Glutamatergic neuron (in vitro differentiated cells): Measurements from ENCODE around the gene PP2D1. TPM values are rescaled to one million over a fixed set of nuclear protein-coding genes. Genes with fewer than 3 reads are reported as not detected.

ENCODE experiments used
- DNase-seq: peaks from one replicate; pipeline ENCODE4 v3.0.0; 2022
- H3K27ac Mint-ChIP-seq: one replicate; pipeline ENCODE4 v1.8.0; 2020; ENCODE audit warnings: mild to moderate bottlenecking, mixed read lengths, inconsistent platforms; ENCODE audit not compliant: unreplicated experiment
- H3K27me3 Mint-ChIP-seq: one replicate; pipeline ENCODE4 v1.8.0; 2020; ENCODE audit warnings: mild to moderate bottlenecking, moderate library complexity, mixed read lengths, inconsistent platforms; ENCODE audit not compliant: unreplicated experiment
- H3K36me3 Mint-ChIP-seq: one replicate; pipeline ENCODE4 v1.8.0; 2020; ENCODE audit warnings: mild to moderate bottlenecking, mixed read lengths, inconsistent platforms; ENCODE audit not compliant: unreplicated experiment
- H3K4me1 Mint-ChIP-seq: one replicate; pipeline ENCODE4 v1.8.0; 2020; ENCODE audit warnings: mild to moderate bottlenecking, low read depth, mixed read lengths, inconsistent platforms; ENCODE audit not compliant: unreplicated experiment
- H3K4me3 Mint-ChIP-seq: one replicate; pipeline ENCODE4 v1.8.0; 2020; ENCODE audit warnings: mild to moderate bottlenecking, mixed read lengths, inconsistent platforms; ENCODE audit not compliant: unreplicated experiment
- H3K9me3 Mint-ChIP-seq: one replicate; pipeline ENCODE4 v1.8.0; 2020; ENCODE audit warnings: mild to moderate bottlenecking, moderate library complexity, mixed read lengths, inconsistent platforms; ENCODE audit not compliant: unreplicated experiment
- CTCF ChIP-seq: fragments of 200-600 bp; sonication (generic); IDR thresholded peaks from one replicate; pipeline ENCODE4 v1.5.0; 2021; ENCODE audit not compliant: partially characterized antibody, unreplicated experiment
- long read RNA-seq: library from polyadenylated mRNA; unstranded; transcript quantifications from one replicate; pipeline ENCODE4 v2.0.0, GENCODE V29; 2020; ENCODE audit not compliant: unreplicated experiment
- total RNA-seq: library from RNA; stranded (reverse); fragmentation: NEBNext Ultra II Directional; extraction: Animal tissue kit (Norgen Biotek cat#: 25700); gene quantifications from one replicate; pipeline ENCODE4 v1.2.1, GENCODE V29; 2021; ENCODE audit not compliant: unreplicated experiment

Gene PP2D1
- not detected for total RNA-seq
- long read RNA-seq = 0 reads

- Mint-ChIP-seq H3K36me3 (no peaks in the 10 kb centered on the region), H3K9me3 (no peaks in the 10 kb centered on the region), H3K4me1 (no peaks in the 10 kb centered on the region), H3K4me3 (no peak within 1 kb of the TSS), H3K27me3 (no peaks in the 10 kb centered on the region), H3K27ac (no peak within 1 kb of the TSS)
- no peak for TF ChIP-seq CTCF
- DNase-seq = no peak
Measured at GRCh38 chr3:20012164-20012563, at the start of gene PP2D1. PP2D1 (minus strand) TSS chr3:20012264; CDS start chr3:20012072, 192 bp downstream.

- Mint-ChIP-seq H3K36me3 (no peaks in the 10 kb centered on the region), H3K4me1 (peaks cover 11% of the 10 kb centered on the region), H3K27me3 (no peaks in the 10 kb centered on the region), H3K4me3 (no peak overlapping the region), H3K9me3 (peaks cover 1% of the 10 kb centered on the region), H3K27ac (no peak overlapping the region)
- TF ChIP-seq CTCF = no peak
- no peak for DNase-seq
Measured at GRCh38 chr3:20060974-20061685, 49.1 kb upstream of the PP2D1 start.

- Mint-ChIP-seq H3K4me3 (no peak overlapping the region), H3K9me3 (no peaks in the 10 kb centered on the region), H3K4me1 (peaks cover 6% of the 10 kb centered on the region), H3K36me3 (no peaks in the 10 kb centered on the region), H3K27ac (no peak overlapping the region), H3K27me3 (no peaks in the 10 kb centered on the region)
- no peak for TF ChIP-seq CTCF
- DNase-seq = no peak
Measured at GRCh38 chr3:20059929-20060328, 47.9 kb upstream of the PP2D1 start.

- DNase-seq = no peak
- Mint-ChIP-seq H3K4me3 (no peak overlapping the region), H3K27me3 (no peaks in the 10 kb centered on the region)
Measured at GRCh38 chr3:20057612-20058180, 45.6 kb upstream of the PP2D1 start.

More at GRCh38 chr3:20057612-20058180, 45.6 kb upstream of the PP2D1 start:
- Mint-ChIP-seq H3K36me3 (no peaks in the 10 kb centered on the region), H3K9me3 (no peaks in the 10 kb centered on the region), H3K27ac (no peak overlapping the region), H3K4me1 (no peaks in the 10 kb centered on the region)
- no peak for TF ChIP-seq CTCF
